ENCODE measurements around the gene DUSP8.

Gene DUSP8

DNA sequence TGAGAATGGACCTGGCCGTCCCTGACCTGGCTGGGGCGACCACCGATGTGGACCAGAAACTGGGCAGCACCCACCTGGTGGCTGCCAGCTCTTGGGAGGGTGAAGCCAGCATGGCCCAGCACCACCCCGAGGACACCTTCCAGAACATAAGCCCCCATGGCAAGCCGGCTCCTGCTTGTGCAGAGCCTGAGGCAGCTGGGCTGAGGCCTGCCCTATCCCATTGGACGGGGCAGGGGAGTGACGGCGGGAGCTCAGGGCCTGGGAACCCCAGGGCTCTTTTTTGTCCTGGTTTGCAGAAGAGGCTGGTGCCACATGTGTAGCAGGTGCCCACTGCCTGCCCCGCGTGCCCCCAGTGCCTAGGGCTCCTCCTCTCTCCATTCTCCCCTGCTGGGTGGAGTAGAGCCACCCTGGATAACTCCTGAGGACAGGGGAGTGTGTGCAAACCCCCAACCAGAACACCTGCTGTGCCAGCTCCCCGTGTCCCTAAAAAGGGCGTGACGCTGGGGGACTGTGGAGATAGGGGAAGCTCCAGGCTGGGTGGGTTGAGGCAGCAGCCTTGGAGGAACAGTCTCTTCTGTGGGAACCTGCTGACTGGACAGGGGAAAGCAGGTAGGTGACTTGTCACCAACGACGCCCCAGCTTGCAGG lies 11.9 kb downstream of the DUSP8 start:
- Histone ChIP-seq H3K27me3 (ENCODE audit: insufficient read depth, low read length) (peaks cover 49% of the 10 kb centered on the region), H3K36me3 (ENCODE audit: insufficient read depth, low read length) (no peaks in the 10 kb centered on the region), H2AFZ (ENCODE audit: low read depth, low read length) (no peak overlapping the region), H3K9me3 (ENCODE audit: low read length) (no peaks in the 10 kb centered on the region), H3K4me3 (ENCODE audit: low read length) (no peak overlapping the region), H3K4me1 (ENCODE audit: insufficient read depth, low read length) (peaks cover 12% of the 10 kb centered on the region)

DNA sequence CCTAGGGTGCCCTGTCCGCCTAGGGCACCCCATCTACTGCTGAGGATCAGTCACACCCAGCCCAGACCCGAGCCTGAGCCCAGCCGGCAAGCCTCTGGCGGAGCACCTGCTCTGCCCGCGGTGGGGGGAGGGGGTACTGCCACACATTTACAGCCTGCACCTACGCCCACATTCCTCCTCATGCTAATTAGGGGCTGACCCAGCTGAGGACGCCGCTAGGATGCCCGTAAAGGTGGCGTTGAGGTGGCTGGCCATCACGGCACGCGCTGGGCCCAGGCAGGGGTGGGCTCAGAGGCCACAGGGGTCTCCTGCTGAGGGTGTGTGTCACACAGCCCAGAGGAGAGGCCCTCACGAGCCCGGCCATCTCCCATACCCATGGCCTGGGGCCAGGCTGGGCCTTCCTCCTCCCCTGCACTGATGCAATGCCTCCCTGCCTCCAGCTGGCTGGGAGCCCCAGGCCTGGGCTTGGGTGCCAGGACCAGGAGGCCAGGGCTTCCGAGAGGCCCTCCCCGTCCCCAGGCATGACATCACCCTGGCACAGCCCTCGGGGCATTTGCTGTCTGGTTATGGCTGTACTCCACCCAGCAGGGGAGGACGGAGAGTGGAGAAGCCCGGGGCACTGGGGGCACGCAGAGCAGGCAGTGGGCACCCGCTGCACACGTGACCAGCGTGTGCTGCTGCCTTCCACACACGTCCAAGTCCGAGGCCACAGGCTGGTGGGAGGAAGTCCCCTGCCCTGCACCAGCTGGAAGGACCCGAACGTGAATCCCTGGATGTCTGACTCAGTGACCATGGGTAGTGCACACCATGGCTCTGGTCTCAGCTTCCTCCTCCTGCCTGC lies 12.7 kb downstream of the DUSP8 start:
- H2AFZ ChIP-seq (ENCODE audit: low read depth, low read length), result no peak overlapping the region
- H3K4me1 ChIP-seq (ENCODE audit: insufficient read depth, low read length), result peaks cover 12% of the 10 kb centered on the region
- no peaks in the 10 kb centered on the region for H3K9me3 ChIP-seq (ENCODE audit: low read length)
- H3K36me3 ChIP-seq (ENCODE audit: insufficient read depth, low read length), result no peaks in the 10 kb centered on the region
- peaks cover 52% of the 10 kb centered on the region for H3K27me3 ChIP-seq (ENCODE audit: insufficient read depth, low read length)
- H3K4me3 ChIP-seq (ENCODE audit: low read length), result no peak overlapping the region

DNA sequence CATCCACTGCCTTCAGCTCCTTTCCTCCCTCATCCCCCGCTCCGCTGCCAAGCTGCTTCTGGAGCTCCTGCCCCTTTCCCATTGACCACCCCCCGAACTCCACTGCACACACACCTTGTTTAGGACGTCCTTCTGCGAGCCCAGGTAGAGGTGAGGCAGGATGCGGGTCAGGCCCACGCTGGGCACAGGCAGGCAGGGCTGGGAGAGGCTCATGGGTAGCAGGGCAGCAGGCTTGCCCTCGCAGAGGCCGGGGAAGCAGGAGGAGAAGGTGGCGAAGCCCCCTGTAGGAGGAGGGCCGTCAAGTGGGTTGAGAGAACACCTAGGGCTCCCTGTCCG lies 13.3 kb downstream of the DUSP8 start:
- peaks cover 49% of the 10 kb centered on the region for H3K27me3 ChIP-seq (ENCODE audit: insufficient read depth, low read length)
- H3K36me3 ChIP-seq (ENCODE audit: insufficient read depth, low read length), result no peaks in the 10 kb centered on the region
- no peak overlapping the region for H3K4me3 ChIP-seq (ENCODE audit: low read length)
- peaks cover 6% of the 10 kb centered on the region for H3K4me1 ChIP-seq (ENCODE audit: insufficient read depth, low read length)
- no peak overlapping the region for H2AFZ ChIP-seq (ENCODE audit: low read depth, low read length)
- H3K9me3 ChIP-seq (ENCODE audit: low read length), result no peaks in the 10 kb centered on the region

DNA sequence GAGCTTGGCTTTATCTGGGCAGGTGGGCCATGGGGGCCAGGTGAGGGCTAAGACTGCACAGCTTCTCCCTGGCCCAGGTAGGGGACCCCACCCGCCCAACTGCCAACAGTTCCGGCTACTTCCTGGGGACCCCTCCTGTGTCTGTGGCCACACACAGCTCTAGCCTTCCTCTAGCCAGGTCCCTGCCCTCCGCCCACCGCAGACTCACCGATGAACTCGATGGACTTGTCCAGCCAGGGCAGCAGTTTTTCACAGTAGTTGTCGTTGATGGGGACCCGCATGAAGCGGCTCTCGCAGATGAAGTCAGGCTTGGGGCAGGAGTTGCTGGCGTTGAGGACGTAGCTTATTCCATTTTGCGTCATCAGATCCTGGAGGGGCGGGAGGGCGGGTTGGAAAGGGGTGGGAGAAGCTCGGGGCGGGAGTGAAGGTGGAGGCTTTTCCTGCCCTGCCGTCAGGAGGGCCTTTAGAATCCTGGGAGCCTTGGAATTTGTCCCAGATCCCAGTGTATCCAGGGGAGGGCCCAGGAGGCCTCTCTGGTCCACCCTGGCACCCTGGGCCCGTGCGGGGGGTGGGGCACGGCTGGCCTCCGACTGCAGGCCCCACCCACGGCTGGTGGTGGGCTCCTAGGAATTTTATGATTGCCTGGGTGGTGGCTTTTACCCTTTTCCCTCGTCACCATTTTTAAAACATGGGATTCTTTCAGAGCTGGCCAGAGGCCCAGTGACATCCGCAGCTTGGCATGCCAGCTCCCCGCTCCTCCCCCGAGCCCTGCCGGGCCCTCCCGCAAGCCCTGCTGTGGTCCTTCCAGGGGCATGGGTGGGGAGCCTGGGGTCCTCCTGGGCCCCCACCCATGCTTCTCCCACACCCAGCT lies 13.9 kb downstream of the DUSP8 start:
- H3K9me3 ChIP-seq (ENCODE audit: low read length), result no peaks in the 10 kb centered on the region
- H3K36me3 ChIP-seq (ENCODE audit: insufficient read depth, low read length), result no peaks in the 10 kb centered on the region
- no peak overlapping the region for H3K4me3 ChIP-seq (ENCODE audit: low read length)
- H3K27me3 ChIP-seq (ENCODE audit: insufficient read depth, low read length), result peaks cover 52% of the 10 kb centered on the region
- H3K4me1 ChIP-seq (ENCODE audit: insufficient read depth, low read length), result peaks cover 2% of the 10 kb centered on the region
- H2AFZ ChIP-seq (ENCODE audit: low read depth, low read length), result no peak overlapping the region

DNA sequence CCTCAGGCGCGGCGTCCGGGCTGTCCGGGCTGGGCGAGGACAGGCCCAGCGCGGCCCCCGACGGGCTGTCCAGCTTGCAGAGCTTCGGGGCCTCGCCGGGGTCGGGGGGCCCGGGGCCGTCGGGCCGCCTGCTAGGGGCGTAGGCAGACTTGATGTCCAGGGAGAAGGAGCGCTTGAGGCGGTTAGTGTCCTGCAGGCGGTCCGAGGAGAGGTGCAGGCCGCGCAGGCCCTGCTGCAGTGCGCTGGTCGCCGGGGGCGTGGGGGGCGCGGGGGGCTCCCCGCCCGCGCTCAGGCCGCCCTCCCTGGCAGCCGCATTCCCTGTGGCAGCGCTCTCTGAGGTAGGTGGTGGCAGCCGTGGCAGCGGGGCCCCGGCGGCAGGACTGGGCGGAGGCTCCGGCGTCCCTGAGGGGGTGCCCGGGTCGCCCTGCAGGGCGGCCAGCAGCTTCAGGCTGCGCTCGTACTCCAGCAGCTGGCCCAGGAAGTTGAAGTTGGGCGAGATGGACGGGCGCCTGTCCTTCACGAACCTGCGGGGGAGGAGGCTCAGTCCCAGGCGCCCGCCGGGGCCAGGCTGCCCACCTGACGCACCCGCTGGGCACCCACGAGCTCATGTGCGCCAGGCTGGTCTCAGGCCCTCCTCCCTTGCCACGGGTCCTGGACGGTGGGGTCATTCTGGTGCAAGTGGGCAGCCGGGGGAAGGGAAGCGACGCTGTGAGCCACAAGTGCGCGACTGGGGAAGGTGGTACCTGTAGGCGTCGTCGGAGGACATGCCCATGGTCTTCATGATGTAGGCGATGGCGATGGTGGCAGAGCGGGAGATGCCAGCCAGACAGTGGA lies 14.8 kb downstream of the DUSP8 start:
- no peak overlapping the region for H3K4me3 ChIP-seq (ENCODE audit: low read length)
- H3K4me1 ChIP-seq (ENCODE audit: insufficient read depth, low read length), result no peaks in the 10 kb centered on the region
- H3K27me3 ChIP-seq (ENCODE audit: insufficient read depth, low read length), result peaks cover 46% of the 10 kb centered on the region
- H3K9me3 ChIP-seq (ENCODE audit: low read length), result no peaks in the 10 kb centered on the region
- no peaks in the 10 kb centered on the region for H3K36me3 ChIP-seq (ENCODE audit: insufficient read depth, low read length)
- H2AFZ ChIP-seq (ENCODE audit: low read depth, low read length), result no peak overlapping the region

DNA sequence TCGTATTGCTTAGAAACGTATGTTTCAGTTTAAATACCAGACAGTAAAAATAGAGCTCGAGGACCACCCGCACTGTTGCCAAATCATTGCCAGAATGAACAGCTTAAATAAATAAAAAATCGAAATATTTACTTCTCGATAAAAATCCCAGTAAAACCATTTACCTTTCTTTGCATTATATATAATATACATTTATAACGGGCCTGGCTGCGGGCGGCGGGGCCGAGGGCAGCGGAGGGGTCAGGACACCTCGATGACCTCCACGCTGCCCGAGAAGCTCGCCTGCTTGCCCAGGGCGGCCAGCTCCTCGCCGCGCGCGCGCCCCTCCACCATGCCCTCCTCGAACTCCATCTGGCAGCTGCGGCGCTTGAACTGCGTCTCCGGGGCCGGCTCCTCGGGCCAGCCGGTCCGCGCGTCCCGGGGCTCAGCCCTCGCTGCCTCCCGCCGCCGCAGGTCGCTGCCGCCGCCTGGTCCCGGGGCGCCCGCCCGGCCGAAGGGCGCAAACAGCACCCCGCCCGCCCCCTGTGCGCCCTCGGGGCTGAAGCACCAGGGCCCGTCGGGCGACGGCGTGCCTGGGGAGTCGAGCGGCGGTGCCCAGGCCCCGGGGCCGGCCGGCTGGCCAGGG lies 15.7 kb downstream of the DUSP8 start:
- H2AFZ ChIP-seq (ENCODE audit: low read depth, low read length), result no peak overlapping the region
- H3K9me3 ChIP-seq (ENCODE audit: low read length), result no peaks in the 10 kb centered on the region
- no peaks in the 10 kb centered on the region for H3K4me1 ChIP-seq (ENCODE audit: insufficient read depth, low read length)
- no peak overlapping the region for H3K4me3 ChIP-seq (ENCODE audit: low read length)
- peaks cover 45% of the 10 kb centered on the region for H3K27me3 ChIP-seq (ENCODE audit: insufficient read depth, low read length)
- H3K36me3 ChIP-seq (ENCODE audit: insufficient read depth, low read length), result no peaks in the 10 kb centered on the region

DNA sequence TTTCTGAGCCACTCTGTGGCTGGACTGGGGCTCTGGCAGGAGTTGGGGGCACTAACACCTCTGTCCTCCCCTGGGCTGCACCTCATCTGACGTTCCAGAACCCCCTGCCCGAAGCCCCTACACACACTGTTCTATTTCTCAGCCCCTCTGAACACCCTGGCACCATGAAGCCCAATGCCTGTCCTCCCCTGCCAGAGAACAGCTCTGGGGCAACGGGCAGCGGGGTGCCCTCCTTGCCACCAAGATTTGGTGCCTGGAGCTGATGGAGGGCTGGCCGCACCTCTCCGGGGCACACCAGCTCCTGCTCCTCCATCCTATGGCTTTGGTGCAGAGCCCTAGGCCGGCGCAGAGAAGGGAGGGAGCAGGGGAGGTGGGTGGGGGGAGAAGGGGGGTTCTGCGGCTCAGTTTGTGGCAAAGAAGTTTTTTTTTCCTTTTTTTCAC lies 16.3 kb downstream of the DUSP8 start:
- peaks cover 40% of the 10 kb centered on the region for H3K27me3 ChIP-seq (ENCODE audit: insufficient read depth, low read length)
- no peaks in the 10 kb centered on the region for H3K4me1 ChIP-seq (ENCODE audit: insufficient read depth, low read length)
- H2AFZ ChIP-seq (ENCODE audit: low read depth, low read length), result no peak overlapping the region
- H3K36me3 ChIP-seq (ENCODE audit: insufficient read depth, low read length), result no peaks in the 10 kb centered on the region
- H3K9me3 ChIP-seq (ENCODE audit: low read length), result no peaks in the 10 kb centered on the region
- H3K4me3 ChIP-seq (ENCODE audit: low read length), result no peak overlapping the region

DNA sequence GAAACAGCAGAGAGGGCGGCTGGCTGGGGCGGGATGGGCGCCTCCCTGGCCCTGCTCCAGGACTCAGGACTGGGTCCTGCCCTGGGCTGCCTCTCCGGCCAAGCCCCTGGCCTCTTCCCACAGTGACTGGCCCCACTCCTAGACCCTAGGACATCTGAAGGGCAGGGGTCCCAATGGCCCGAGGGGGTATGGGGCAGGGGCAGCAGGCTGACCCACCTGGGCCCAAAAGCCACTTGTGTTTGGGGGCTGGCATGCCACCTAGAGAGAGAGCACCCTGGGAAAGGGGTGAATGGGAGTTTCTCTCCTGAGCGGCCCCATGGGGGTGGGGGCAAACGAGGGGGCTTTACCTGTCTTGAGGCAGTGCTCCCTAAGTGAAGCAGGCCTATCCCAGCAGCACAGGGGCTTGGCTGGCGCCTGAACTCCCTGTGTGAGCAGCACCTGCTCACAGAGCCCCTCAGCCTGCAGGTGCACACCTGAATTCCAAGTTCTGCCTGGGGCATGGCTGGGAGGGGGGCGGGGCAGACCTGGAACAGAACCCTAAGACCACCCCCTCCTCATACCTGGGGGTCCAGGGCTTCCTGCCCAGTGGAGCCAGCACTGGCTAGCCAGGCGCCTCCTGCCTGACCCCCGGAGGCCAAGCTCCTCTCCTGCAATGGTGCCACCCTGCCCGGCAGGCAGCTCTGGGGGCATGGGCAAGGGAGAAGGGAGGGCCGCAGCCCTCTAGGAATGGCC lies 16.9 kb downstream of the DUSP8 start:
- Histone ChIP-seq H3K9me3 (ENCODE audit: low read length) (no peaks in the 10 kb centered on the region), H3K36me3 (ENCODE audit: insufficient read depth, low read length) (no peaks in the 10 kb centered on the region), H3K27me3 (ENCODE audit: insufficient read depth, low read length) (peaks cover 35% of the 10 kb centered on the region), H2AFZ (ENCODE audit: low read depth, low read length) (no peak overlapping the region), H3K4me3 (ENCODE audit: low read length) (no peak overlapping the region), H3K4me1 (ENCODE audit: insufficient read depth, low read length) (no peaks in the 10 kb centered on the region)

DNA sequence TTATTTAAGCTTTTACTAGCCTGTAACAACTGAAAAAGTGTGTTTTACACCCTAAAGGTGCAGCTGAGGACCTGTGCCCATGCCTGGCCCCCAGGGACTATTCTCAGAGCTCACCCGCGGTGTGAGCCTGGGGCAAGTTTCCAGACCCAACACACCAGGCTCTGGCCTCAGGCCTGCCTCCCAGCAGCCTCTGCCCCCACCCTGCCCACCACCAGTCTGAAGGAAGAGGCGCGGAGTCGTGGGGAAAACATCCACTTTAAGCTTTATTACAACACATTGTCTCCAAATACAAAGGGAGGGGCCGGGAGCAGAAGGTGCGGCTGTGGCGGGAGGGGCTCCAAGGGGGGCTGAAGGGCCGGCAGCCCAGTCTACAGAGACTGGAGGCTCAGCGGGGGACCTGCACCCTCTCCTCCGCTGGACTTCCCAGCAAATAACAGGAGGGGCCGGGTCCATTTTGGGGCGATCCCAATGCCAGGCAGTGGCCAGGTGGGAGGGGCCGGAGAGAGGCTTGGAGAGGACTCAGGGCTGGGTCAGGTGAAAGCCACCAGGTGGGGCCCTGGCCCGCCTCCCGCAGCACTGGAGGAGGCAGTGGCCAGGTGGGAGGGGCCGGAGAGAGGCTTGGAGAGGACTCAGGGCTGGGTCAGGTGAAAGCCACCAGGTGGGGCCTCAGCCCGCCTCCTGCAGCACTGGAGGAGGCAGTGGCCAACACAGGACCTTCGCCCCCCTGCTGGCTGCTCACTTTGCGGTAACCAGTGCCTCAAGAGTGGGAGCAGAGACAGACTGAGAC lies 18.1 kb downstream of the DUSP8 start:
- H3K36me3 ChIP-seq (ENCODE audit: insufficient read depth, low read length), result no peaks in the 10 kb centered on the region
- H3K9me3 ChIP-seq (ENCODE audit: low read length), result peaks cover 2% of the 10 kb centered on the region
- no peaks in the 10 kb centered on the region for H3K4me1 ChIP-seq (ENCODE audit: insufficient read depth, low read length)
- peaks cover 39% of the 10 kb centered on the region for H3K27me3 ChIP-seq (ENCODE audit: insufficient read depth, low read length)
- no peak overlapping the region for H2AFZ ChIP-seq (ENCODE audit: low read depth, low read length)
- H3K4me3 ChIP-seq (ENCODE audit: low read length), result no peak overlapping the region

DNA sequence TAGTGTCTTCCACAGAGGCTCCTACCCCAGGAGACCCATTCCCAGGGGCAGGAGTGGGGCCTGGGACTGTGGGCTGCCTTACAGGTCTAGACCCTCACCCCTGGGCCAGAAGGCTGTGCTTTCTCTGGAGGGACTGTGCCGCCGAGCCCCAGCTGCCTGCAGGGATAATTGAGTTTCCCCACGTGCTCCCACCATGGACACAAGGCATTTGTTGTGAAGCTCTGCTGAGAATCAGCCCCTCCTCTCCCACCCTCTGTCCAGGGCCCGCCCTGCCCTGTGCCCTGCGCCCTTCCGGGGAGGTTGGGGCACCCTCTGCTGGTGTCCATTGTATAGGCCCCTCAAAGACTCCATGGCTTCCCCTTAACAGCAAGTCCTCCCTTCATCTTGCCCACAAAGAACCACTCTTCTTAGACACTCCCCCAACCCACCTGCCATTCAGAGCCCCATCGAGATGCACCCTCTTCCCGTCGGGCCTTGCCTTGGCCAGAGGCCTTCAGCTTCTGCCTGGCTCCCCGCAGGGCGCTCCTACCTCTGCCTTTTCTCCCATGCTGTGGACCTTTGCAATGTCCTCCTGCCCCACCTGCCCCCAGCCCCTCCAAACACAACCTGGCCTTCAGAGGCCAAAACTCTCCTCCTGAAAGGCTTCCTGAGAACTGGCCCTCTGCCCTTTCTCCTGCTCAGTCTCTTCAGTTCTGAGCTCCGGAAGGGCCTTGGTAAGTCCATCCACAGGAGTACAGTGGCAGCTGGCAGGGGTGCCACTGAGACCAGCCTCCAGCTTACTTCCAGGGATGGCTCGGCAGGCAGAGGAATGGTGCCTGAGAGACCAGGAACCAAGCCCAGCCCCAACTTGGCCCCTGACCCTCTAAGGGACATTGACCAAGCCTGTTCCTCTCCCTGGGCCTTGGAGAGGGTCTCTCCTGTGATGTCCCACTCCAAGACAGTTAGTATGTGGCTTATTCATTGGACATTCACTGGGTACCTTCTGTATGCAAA lies 22.4 kb downstream of the DUSP8 start:
- Histone ChIP-seq H3K36me3 (ENCODE audit: insufficient read depth, low read length) (no peaks in the 10 kb centered on the region), H2AFZ (ENCODE audit: low read depth, low read length) (no peak overlapping the region), H3K4me3 (ENCODE audit: low read length) (no peak overlapping the region), H3K4me1 (ENCODE audit: insufficient read depth, low read length) (peaks cover 3% of the 10 kb centered on the region), H3K27me3 (ENCODE audit: insufficient read depth, low read length) (peaks cover 64% of the 10 kb centered on the region), H3K9me3 (ENCODE audit: low read length) (peaks cover 2% of the 10 kb centered on the region)

All from neuron (in vitro differentiated cells).